ENCODE data around the gene ATXN1. TPM values are rescaled to one million over a fixed set of nuclear protein-coding genes. Genes with fewer than 3 reads are reported as not detected.

Gene ATXN1
- total RNA-seq, 1 donor from 2014 or later: 33.7 TPM

GRCh38 chr6:16372029-16372776, 389.1 kb downstream of the ATXN1 start:
- Mint-ChIP-seq H3K36me3 (no peaks in the 10 kb centered on the region), H3K27ac (no peak overlapping the region), H3K27me3 (no peaks in the 10 kb centered on the region), H3K9me3 (no peaks in the 10 kb centered on the region), H3K4me1 (ENCODE audit: unreplicated experiment) (peaks cover 37% of the 10 kb centered on the region), H3K4me3 (no peak overlapping the region)
- no peak for DNase-seq (ENCODE audit: extremely low spot score, unreplicated experiment)
- TF ChIP-seq, protein P1, sequence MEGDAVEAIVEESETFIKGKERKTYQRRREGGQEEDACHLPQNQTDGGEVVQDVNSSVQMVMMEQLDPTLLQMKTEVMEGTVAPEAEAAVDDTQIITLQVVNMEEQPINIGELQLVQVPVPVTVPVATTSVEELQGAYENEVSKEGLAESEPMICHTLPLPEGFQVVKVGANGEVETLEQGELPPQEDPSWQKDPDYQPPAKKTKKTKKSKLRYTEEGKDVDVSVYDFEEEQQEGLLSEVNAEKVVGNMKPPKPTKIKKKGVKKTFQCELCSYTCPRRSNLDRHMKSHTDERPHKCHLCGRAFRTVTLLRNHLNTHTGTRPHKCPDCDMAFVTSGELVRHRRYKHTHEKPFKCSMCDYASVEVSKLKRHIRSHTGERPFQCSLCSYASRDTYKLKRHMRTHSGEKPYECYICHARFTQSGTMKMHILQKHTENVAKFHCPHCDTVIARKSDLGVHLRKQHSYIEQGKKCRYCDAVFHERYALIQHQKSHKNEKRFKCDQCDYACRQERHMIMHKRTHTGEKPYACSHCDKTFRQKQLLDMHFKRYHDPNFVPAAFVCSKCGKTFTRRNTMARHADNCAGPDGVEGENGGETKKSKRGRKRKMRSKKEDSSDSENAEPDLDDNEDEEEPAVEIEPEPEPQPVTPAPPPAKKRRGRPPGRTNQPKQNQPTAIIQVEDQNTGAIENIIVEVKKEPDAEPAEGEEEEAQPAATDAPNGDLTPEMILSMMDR (conservative IDR thresholded peaks at IDR 0.05): no peak

- no peak overlapping the region for H3K27ac Mint-ChIP-seq
- H3K36me3 Mint-ChIP-seq: no peaks in the 10 kb centered on the region
- peaks cover 36% of the 10 kb centered on the region for H3K4me1 Mint-ChIP-seq (ENCODE audit: unreplicated experiment)
- TF ChIP-seq, protein P1 (conservative IDR thresholded peaks at IDR 0.05): no peak
- H3K4me3 Mint-ChIP-seq: no peak overlapping the region
- DNase-seq (ENCODE audit: extremely low spot score, unreplicated experiment): no peak
- no peaks in the 10 kb centered on the region for H3K9me3 Mint-ChIP-seq
- H3K27me3 Mint-ChIP-seq: no peaks in the 10 kb centered on the region
These were observed 389.9 kb downstream of the ATXN1 start for GRCh38 chr6:16371401-16371800.

GRCh38 chr6:16370943-16371342, 390.3 kb downstream of the ATXN1 start:
- Mint-ChIP-seq H3K9me3 (no peaks in the 10 kb centered on the region), H3K4me3 (no peak overlapping the region), H3K36me3 (no peaks in the 10 kb centered on the region), H3K27me3 (no peaks in the 10 kb centered on the region), H3K27ac (no peak overlapping the region), H3K4me1 (ENCODE audit: unreplicated experiment) (peaks cover 31% of the 10 kb centered on the region)
- TF ChIP-seq, protein P1 (conservative IDR thresholded peaks at IDR 0.05): no peak
- no peak for DNase-seq (ENCODE audit: extremely low spot score, unreplicated experiment)

- no peak overlapping the region for H3K27ac Mint-ChIP-seq
- H3K36me3 Mint-ChIP-seq: no peaks in the 10 kb centered on the region
These were observed 391.3 kb downstream of the ATXN1 start for GRCh38 chr6:16369989-16370388.

DNA sequence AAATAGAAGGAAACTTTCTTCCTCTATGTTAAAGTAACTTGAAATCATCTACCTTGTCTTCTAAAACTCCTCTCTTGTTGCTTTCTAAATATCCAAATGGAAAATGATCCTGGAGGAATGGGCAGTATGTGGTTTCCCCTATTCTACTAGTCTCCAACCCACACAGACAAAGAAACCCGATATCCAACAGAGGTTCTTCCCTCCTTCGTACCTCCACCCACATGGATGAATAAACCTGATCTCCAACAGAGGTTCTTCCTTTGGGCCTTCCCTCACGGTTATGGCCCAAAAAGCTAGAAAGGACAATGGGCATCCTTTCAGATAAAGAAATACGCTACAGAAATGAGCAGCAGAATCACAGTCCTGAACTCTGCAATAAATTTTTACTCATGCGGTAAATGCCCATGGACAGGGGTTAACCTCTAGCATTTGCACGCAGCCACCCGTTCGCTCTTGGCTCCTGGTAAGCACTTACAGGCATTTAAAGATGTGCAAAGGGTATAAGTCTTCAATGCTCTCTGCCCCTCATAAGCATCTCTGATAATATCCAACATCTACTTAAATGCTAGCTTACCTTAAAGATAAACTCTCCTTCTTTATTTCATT, 392.0 kb downstream of the ATXN1 start:
- TF ChIP-seq, protein P1 (conservative IDR thresholded peaks at IDR 0.05): no peak
- DNase-seq (ENCODE audit: extremely low spot score, unreplicated experiment): no peak
- Mint-ChIP-seq H3K4me3 (no peak overlapping the region), H3K36me3 (no peaks in the 10 kb centered on the region), H3K27ac (no peak overlapping the region), H3K27me3 (no peaks in the 10 kb centered on the region), H3K9me3 (no peaks in the 10 kb centered on the region), H3K4me1 (ENCODE audit: unreplicated experiment) (peaks cover 26% of the 10 kb centered on the region)

More at GRCh38 chr6:16369989-16370388, 391.3 kb downstream of the ATXN1 start:
- Mint-ChIP-seq H3K4me1 (ENCODE audit: unreplicated experiment) (peaks cover 26% of the 10 kb centered on the region), H3K4me3 (no peak overlapping the region), H3K9me3 (no peaks in the 10 kb centered on the region), H3K27me3 (no peaks in the 10 kb centered on the region)
- no peak for DNase-seq (ENCODE audit: extremely low spot score, unreplicated experiment)
- TF ChIP-seq, protein P1 (conservative IDR thresholded peaks at IDR 0.05): no peak
